Measurements from ENCODE around the gene MSGN1. TPM values are rescaled to one million over a fixed set of nuclear protein-coding genes. Genes with fewer than 3 reads are reported as not detected.
A peak's percentile ranks its signal among the peaks of the same experiment; 100 is the strongest.

MSGN1 gene
- total and polyA plus RNA-seq, 3 donors from 2014 or later = not detected

DNA sequence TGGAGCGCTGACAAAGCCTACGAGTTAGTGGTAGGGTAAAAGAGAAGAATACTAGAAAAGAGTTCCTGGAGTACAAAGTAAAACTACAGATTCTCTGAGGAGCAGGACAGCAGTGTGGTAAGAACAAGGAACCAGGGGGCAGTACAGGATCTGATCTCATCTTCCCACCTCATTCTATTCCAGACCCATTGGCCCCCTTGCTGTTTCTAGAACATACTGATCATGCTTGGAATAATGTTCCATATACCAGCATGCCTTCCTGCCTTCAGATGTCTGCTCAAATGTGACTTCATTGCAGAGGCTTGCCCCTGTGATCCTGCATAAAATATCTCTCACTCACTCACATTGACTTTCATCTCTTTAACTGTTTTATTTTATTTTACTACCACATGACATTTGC, 19.3 kb downstream of the MSGN1 start:
- H3K36me3 ChIP-seq (ENCODE audit: low read depth, missing control alignments) = no peaks in the 10 kb centered on the region
- intact Hi-C loops (cut with DNase I; ENCODE audit: low total_unique reads) = no loop called here
- no peak for DNase-seq
- H3K27me3 ChIP-seq = no peaks in the 10 kb centered on the region
- H3K27ac ChIP-seq = no peak overlapping the region
- H3K9me3 ChIP-seq = no peaks in the 10 kb centered on the region
- peaks cover 10% of the 10 kb centered on the region for H3K4me1 ChIP-seq
- no peak for TF ChIP-seq POLR2A (IDR thresholded peaks at IDR 0.05)
- 43 to 60% methylated on average over 2 of the region's 2 CpGs for WGBS, 2 donors
- H3K4me3 ChIP-seq = no peak overlapping the region

DNA sequence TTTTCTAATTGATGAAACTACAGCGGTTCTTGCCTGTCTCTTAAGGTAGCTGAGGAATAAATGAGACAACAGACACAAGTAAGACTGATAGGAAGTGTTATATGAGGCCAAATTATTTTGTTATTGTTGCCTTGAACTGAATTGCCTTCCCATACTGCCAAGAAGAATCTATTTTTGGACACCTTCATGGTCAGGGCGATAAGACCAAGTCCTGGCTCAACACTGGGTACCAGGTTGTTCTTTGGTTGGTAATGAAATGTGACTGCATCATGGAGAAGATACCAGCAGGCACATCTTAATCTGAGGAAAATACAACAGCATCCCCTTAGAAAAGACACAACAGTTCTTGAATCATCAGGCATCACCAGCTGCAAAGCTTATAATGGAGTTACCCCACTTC, 23.7 kb downstream of the MSGN1 start:
- Histone ChIP-seq H3K27me3 (no peaks in the 10 kb centered on the region), H3K4me3 (no peak overlapping the region), H3K4me1 (peaks cover 22% of the 10 kb centered on the region), H3K9me3 (no peaks in the 10 kb centered on the region), H3K27ac (peak overlapping the region; percentile 5 to 65), H3K36me3 (ENCODE audit: low read depth, missing control alignments) (no peaks in the 10 kb centered on the region)
- no peak for TF ChIP-seq POLR2A (IDR thresholded peaks at IDR 0.05)
- TF ChIP-seq, protein P1, sequence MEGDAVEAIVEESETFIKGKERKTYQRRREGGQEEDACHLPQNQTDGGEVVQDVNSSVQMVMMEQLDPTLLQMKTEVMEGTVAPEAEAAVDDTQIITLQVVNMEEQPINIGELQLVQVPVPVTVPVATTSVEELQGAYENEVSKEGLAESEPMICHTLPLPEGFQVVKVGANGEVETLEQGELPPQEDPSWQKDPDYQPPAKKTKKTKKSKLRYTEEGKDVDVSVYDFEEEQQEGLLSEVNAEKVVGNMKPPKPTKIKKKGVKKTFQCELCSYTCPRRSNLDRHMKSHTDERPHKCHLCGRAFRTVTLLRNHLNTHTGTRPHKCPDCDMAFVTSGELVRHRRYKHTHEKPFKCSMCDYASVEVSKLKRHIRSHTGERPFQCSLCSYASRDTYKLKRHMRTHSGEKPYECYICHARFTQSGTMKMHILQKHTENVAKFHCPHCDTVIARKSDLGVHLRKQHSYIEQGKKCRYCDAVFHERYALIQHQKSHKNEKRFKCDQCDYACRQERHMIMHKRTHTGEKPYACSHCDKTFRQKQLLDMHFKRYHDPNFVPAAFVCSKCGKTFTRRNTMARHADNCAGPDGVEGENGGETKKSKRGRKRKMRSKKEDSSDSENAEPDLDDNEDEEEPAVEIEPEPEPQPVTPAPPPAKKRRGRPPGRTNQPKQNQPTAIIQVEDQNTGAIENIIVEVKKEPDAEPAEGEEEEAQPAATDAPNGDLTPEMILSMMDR (IDR thresholded peaks at IDR 0.05) = no peak
- intact Hi-C loops (cut with DNase I; ENCODE audit: low total_unique reads) = no loop called here
- no peak for DNase-seq
- 48 to 63% methylated on average over 2 of the region's 2 CpGs for WGBS, 2 donors

GRCh38 chr2:17843457-17843856, 27.2 kb downstream of the MSGN1 start:
- TF ChIP-seq, protein P1 (IDR thresholded peaks at IDR 0.05) = no peak
- no peak for TF ChIP-seq POLR2A (IDR thresholded peaks at IDR 0.05)
- peak overlapping the region; percentile 7 to 36 for H3K27ac ChIP-seq
- 93 to 97% methylated on average over 2 of the region's 2 CpGs for WGBS, 2 donors

DNA sequence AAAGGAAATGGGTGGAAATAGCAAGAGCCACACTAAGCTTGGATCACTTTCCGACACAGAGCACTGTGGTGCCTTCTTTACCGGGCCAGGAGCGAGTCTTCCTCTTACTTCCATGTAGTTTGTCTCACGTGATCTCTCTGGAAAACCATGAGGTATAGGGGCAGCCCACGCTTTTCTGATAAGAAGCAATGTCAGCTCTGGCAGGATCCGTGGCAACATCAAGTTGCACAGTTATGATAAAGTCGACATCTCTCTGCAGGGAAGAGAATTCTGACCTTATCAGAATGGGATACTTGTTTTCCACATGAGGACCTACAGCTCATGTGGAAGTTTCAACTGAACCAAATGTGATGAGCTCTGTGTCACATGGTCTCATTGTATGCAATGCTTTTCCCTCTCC, 29.5 kb downstream of the MSGN1 start:
- TF ChIP-seq POLR2A (IDR thresholded peaks at IDR 0.05) = no peak
- TF ChIP-seq, protein P1 (IDR thresholded peaks at IDR 0.05) = no peak
- no peak overlapping the region for H3K27ac ChIP-seq
- no peak overlapping the region for H3K4me3 ChIP-seq
- H3K4me1 ChIP-seq = peaks cover 14% of the 10 kb centered on the region
- WGBS, 2 donors = 72 to 88% methylated on average over 7 of the region's 7 CpGs
- H3K9me3 ChIP-seq = no peaks in the 10 kb centered on the region
- DNase-seq = no peak
- no peaks in the 10 kb centered on the region for H3K27me3 ChIP-seq
- H3K36me3 ChIP-seq (ENCODE audit: low read depth, missing control alignments) = no peaks in the 10 kb centered on the region
- intact Hi-C loops (cut with DNase I; ENCODE audit: low total_unique reads) = no loop called here

More at GRCh38 chr2:17843457-17843856, 27.2 kb downstream of the MSGN1 start:
- H3K36me3 ChIP-seq (ENCODE audit: low read depth, missing control alignments) = no peaks in the 10 kb centered on the region
- H3K4me1 ChIP-seq = peaks cover 22% of the 10 kb centered on the region
- H3K27me3 ChIP-seq = no peaks in the 10 kb centered on the region
- no peak for DNase-seq
- H3K9me3 ChIP-seq = no peaks in the 10 kb centered on the region
- intact Hi-C loops (cut with DNase I; ENCODE audit: low total_unique reads) = no loop called here
- H3K4me3 ChIP-seq = no peak overlapping the region

DNA sequence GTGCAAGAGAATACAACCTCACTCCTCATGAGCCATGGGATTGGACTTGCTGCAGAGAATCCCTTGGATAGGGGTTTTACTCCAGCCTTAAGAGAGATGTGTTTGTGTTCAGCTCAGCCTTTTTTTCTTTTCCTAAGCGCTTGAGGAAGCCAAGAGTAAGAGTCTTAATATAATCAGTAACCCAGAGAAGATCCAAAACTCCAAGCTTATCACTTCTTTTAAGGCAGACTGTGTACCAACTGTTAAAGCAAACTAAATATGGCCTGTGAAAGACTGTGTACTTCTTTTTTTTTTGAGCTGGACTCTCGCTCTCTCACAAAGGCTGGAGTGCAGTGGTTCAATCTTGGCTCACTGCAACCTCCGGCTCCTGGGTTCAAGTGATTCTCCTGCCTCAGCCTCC, 30.4 kb downstream of the MSGN1 start:
- H3K27me3 ChIP-seq = no peaks in the 10 kb centered on the region
- no peak overlapping the region for H3K4me3 ChIP-seq
- WGBS, 2 donors = 41 to 51% methylated on average over 3 of the region's 3 CpGs
- H3K27ac ChIP-seq = no peak overlapping the region
- intact Hi-C loops (cut with DNase I; ENCODE audit: low total_unique reads) = no loop called here
- peaks cover 10% of the 10 kb centered on the region for H3K4me1 ChIP-seq
- H3K36me3 ChIP-seq (ENCODE audit: low read depth, missing control alignments) = no peaks in the 10 kb centered on the region
- H3K9me3 ChIP-seq = no peaks in the 10 kb centered on the region
- no peak for DNase-seq
- TF ChIP-seq POLR2A (IDR thresholded peaks at IDR 0.05) = no peak
- TF ChIP-seq, protein P1 (IDR thresholded peaks at IDR 0.05) = no peak

All from testis (tissue), 3 donors.